ENCODE results near the gene WNK1. TPM values are rescaled to one million over a fixed set of nuclear protein-coding genes. Genes with fewer than 3 reads are reported as not detected.

Gene WNK1
- total and polyA plus RNA-seq, 11 donors = 59.9 to 373 (median 290) TPM

DNA sequence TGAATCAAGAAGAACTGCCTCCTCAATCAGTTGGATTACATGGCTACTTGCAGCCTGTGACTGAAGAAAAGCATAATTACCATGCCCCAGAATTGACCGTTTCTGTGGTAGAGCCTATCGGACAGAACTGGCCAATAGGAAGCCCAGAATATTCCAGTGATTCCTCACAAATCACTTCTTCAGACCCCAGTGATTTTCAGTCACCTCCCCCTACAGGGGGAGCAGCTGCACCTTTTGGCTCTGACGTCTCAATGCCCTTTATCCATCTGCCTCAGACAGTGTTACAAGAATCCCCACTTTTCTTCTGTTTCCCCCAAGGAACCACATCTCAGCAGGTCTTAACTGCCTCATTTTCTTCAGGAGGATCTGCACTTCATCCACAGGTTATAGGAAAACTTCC, 116.3 kb downstream of the WNK1 start:
- DNase-seq (no peak), ATAC-seq (no peak)
- Histone ChIP-seq H3K36me3 (peaks cover 0 to 100% (median 95%) of the 10 kb centered on the region in 9 donors), H3K27ac (no peak overlapping the region), H3K4me1 (peaks cover 0 to under 1% (median 0%) of the 10 kb centered on the region in 12 donors), H3K4me3 (no peak overlapping the region), H3K9me3 (no peaks in the 10 kb centered on the region), H3K27me3 (no peaks in the 10 kb centered on the region)
- TF ChIP-seq, protein P1, sequence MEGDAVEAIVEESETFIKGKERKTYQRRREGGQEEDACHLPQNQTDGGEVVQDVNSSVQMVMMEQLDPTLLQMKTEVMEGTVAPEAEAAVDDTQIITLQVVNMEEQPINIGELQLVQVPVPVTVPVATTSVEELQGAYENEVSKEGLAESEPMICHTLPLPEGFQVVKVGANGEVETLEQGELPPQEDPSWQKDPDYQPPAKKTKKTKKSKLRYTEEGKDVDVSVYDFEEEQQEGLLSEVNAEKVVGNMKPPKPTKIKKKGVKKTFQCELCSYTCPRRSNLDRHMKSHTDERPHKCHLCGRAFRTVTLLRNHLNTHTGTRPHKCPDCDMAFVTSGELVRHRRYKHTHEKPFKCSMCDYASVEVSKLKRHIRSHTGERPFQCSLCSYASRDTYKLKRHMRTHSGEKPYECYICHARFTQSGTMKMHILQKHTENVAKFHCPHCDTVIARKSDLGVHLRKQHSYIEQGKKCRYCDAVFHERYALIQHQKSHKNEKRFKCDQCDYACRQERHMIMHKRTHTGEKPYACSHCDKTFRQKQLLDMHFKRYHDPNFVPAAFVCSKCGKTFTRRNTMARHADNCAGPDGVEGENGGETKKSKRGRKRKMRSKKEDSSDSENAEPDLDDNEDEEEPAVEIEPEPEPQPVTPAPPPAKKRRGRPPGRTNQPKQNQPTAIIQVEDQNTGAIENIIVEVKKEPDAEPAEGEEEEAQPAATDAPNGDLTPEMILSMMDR (IDR thresholded peaks at IDR 0.05) = no peak
- no peak for TF ChIP-seq POLR2A (IDR thresholded peaks at IDR 0.05)
- intact Hi-C loops (cut with DNase I) = loop anchor here in 1 of 10 donors (5.0 kb wide), 1 partner anchor 34 kb away; no protein-coding TSS in a partner anchor
- 67 to 72% (median 68%) methylated on average over 3 of the region's 3 CpGs for WGBS, 4 donors

DNA sequence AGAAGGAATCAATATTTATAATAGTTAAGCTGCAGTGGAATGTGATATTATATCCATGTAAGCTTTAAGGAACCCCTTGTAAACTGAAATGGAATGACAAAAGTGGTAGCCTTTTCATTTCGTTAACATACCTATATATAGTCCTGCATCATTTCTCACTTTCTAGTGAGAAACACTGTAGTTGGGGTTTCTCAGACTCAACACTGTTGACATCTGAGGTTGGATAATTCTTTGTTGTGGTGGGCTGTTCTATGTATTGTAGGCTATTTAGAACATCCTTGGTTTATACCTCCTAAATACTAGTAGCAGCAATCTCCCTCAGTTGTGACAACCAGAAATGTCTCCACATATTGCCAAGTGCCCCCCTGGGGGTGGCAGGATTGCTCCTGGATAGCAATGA, 118.0 kb downstream of the WNK1 start:
- DNase-seq (no peak), ATAC-seq (no peak)
- Histone ChIP-seq H3K27ac (no peak overlapping the region), H3K4me3 (no peak overlapping the region), H3K9me3 (no peaks in the 10 kb centered on the region), H3K36me3 (peaks cover 0 to 100% (median 95%) of the 10 kb centered on the region in 9 donors), H3K27me3 (no peaks in the 10 kb centered on the region), H3K4me1 (peaks cover 0 to 5% (median 0%) of the 10 kb centered on the region in 12 donors)
- intact Hi-C loops (cut with DNase I) = no loop called here
- TF ChIP-seq POLR2A (IDR thresholded peaks at IDR 0.05) = no peak
- TF ChIP-seq, protein P1 (IDR thresholded peaks at IDR 0.05) = no peak
- 79 to 96% (median 87%) methylated on average over 1 of the region's 1 CpG for WGBS, 4 donors

DNA sequence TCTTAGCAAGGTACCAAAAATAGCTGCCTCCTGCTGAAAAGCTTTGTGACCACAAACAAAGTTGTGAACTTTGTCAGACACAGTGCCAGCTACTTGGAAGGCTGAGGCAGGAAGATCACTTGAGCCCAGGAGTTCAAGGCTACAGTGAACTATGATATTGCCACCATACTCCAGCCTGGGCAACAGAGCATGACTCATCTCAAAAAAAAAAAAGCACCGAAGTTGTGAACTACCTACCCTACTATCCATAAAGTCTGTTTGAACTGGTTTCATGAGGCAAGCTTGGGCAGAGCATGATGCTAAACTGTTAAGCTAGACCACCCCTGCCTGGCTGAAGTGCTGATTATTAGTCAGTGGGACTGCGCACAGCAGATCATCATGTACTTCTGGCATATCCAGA, 121.6 kb downstream of the WNK1 start:
- H3K27me3 ChIP-seq = no peaks in the 10 kb centered on the region
- peak in 2 of 4 donors; percentile 29 to 59 for ATAC-seq
- H3K4me1 ChIP-seq = peaks cover 0 to 5% (median 0%) of the 10 kb centered on the region in 12 donors
- H3K27ac ChIP-seq = no peak overlapping the region
- TF ChIP-seq, protein P1 (IDR thresholded peaks at IDR 0.05) = no peak
- TF ChIP-seq POLR2A (IDR thresholded peaks at IDR 0.05) = no peak
- no peaks in the 10 kb centered on the region for H3K9me3 ChIP-seq
- intact Hi-C loops (cut with DNase I) = no loop called here
- H3K4me3 ChIP-seq = no peak overlapping the region
- DNase-seq = no peak
- H3K36me3 ChIP-seq = peaks cover 0 to 97% (median 92%) of the 10 kb centered on the region in 9 donors
- WGBS, 4 donors = 67 to 91% (median 85%) methylated on average over 2 of the region's 2 CpGs

DNA sequence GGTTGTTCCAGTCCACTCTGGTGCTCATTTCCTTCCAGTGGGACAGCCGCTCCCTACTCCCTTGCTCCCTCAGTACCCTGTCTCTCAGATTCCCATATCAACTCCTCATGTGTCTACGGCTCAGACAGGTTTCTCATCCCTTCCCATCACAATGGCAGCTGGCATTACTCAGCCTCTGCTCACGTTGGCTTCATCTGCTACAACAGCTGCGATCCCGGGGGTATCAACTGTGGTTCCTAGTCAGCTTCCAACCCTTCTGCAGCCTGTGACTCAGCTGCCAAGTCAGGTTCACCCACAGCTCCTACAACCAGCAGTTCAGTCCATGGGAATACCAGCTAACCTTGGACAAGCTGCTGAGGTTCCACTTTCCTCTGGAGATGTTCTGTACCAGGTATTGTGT, 127.3 kb downstream of the WNK1 start:
- intact Hi-C loops (cut with DNase I) = loop anchor here in 1 of 10 donors (5.0 kb wide), 1 partner anchor 48 kb away; no protein-coding TSS in a partner anchor
- Histone ChIP-seq H3K27me3 (no peaks in the 10 kb centered on the region), H3K36me3 (peaks cover 0 to 98% (median 93%) of the 10 kb centered on the region in 9 donors), H3K27ac (no peak overlapping the region), H3K4me3 (no peak overlapping the region), H3K4me1 (no peaks in the 10 kb centered on the region), H3K9me3 (no peaks in the 10 kb centered on the region)
- peak in 1 of 4 donors; percentile 34 for ATAC-seq
- no peak for DNase-seq
- TF ChIP-seq POLR2A (IDR thresholded peaks at IDR 0.05) = no peak
- TF ChIP-seq, protein P1 (IDR thresholded peaks at IDR 0.05) = no peak
- 74 to 86% (median 82%) methylated on average over 5 of the region's 5 CpGs for WGBS, 4 donors

Data from heart left ventricle (tissue), 16 donors.